ENCODE data around the gene SLC6A20.

DNA sequence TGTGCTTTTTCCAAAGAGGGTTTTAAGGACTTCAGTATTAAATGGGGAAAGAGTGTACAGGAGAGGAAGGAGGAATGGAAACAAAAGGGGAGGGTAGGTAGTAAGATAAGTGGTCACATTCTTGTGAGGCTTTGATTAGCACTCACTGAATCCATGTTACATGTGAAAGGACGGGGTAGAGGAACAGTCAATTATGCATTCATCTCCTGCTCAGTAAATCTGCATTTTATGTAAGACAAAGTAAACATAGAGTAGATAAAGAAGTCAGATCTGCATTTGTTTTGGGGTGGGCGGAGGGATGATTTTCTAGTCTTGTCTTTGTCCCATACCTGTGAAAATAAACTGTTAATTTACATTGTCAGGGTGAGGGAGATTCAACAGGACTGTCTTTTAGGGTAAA, 56.3 kb downstream of the SLC6A20 start:
- TF ChIP-seq, protein P1, sequence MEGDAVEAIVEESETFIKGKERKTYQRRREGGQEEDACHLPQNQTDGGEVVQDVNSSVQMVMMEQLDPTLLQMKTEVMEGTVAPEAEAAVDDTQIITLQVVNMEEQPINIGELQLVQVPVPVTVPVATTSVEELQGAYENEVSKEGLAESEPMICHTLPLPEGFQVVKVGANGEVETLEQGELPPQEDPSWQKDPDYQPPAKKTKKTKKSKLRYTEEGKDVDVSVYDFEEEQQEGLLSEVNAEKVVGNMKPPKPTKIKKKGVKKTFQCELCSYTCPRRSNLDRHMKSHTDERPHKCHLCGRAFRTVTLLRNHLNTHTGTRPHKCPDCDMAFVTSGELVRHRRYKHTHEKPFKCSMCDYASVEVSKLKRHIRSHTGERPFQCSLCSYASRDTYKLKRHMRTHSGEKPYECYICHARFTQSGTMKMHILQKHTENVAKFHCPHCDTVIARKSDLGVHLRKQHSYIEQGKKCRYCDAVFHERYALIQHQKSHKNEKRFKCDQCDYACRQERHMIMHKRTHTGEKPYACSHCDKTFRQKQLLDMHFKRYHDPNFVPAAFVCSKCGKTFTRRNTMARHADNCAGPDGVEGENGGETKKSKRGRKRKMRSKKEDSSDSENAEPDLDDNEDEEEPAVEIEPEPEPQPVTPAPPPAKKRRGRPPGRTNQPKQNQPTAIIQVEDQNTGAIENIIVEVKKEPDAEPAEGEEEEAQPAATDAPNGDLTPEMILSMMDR (conservative IDR thresholded peaks at IDR 0.05 in 1 of 2, IDR thresholded peaks at IDR 0.05 in 1 of 2; ENCODE audit: extremely low read depth in 1 of 2, insufficient read depth in 1 of 2, low read depth in 1 of 2, low read length in 2 of 2) = no peak
- TF ChIP-seq EZH2 (IDR thresholded peaks at IDR 0.05; ENCODE audit: borderline replicate concordance, low read length) = no peak
